Measurements from ENCODE around the gene ITGA11.
"Not testable (repeated sequence)": the region's sequence is repeated elsewhere in the genome, so short reads cannot be mapped to it uniquely, and the experiment has no call there.

Gene ITGA11

GRCh38 chr15:68411343-68411675, 20.7 kb downstream of the ITGA11 start:
- no peak for DNase-seq (ENCODE audit: low spot score)

GRCh38 chr15:68410466-68411342, 21.3 kb downstream of the ITGA11 start:
- DNase-seq (ENCODE audit: low spot score), result no peak

GRCh38 chr15:68409736-68410370, 22.1 kb downstream of the ITGA11 start:
- DNase-seq (ENCODE audit: low spot score), result no peak

- DNase-seq (ENCODE audit: low spot score), result no peak
Observed at GRCh38 chr15:68408971-68409370, 23.0 kb downstream of the ITGA11 start.

GRCh38 chr15:68407886-68408881, 23.8 kb downstream of the ITGA11 start:
- DNase-seq (ENCODE audit: low spot score), result no peak

- DNase-seq (ENCODE audit: low spot score), result no peak
Observed at GRCh38 chr15:68407141-68407885, 24.6 kb downstream of the ITGA11 start.

GRCh38 chr15:68405378-68406250, 26.3 kb downstream of the ITGA11 start:
- DNase-seq (ENCODE audit: low spot score), result no peak

GRCh38 chr15:68404056-68404798, 27.7 kb downstream of the ITGA11 start:
- no peak for DNase-seq (ENCODE audit: low spot score)

GRCh38 chr15:68403161-68403941, 28.6 kb downstream of the ITGA11 start:
- DNase-seq (ENCODE audit: low spot score), result no peak

GRCh38 chr15:68402432-68403160, 29.4 kb downstream of the ITGA11 start:
- DNase-seq (ENCODE audit: low spot score), result no peak

- DNase-seq (ENCODE audit: low spot score), result no peak
Observed at GRCh38 chr15:68401496-68402431, 30.2 kb downstream of the ITGA11 start.

- DNase-seq (ENCODE audit: low spot score), result peak; percentile 58
Observed at GRCh38 chr15:68400066-68400456, 31.9 kb downstream of the ITGA11 start.

- no peak for DNase-seq (ENCODE audit: low spot score)
Observed at GRCh38 chr15:68399096-68400065, 32.6 kb downstream of the ITGA11 start.

- DNase-seq (ENCODE audit: low spot score), result not testable (repeated sequence)
Observed at GRCh38 chr15:68397999-68398398, 34.0 kb downstream of the ITGA11 start.

- no peak for DNase-seq (ENCODE audit: low spot score)
Observed at GRCh38 chr15:68396068-68396467, 35.9 kb downstream of the ITGA11 start.

GRCh38 chr15:68391121-68391520, 40.8 kb downstream of the ITGA11 start:
- DNase-seq (ENCODE audit: low spot score), result no peak

All from LoVo (cell line).